Measurements from ENCODE around the gene DOCK11. TPM values are rescaled to one million over a fixed set of nuclear protein-coding genes. Genes with fewer than 3 reads are reported as not detected.

Gene DOCK11
- total and polyA plus RNA-seq, 9 of the 15 experiments (the other 6 are each of a cell fraction or from before 2014, with no cell fraction given): 41.8 to 77.8 (median 50.9) TPM

- TF ChIP-seq SNIP1 (IDR thresholded peaks at IDR 0.05; ENCODE audit: low read depth) (no peak), ELK1 (CRISPR knock-in tag; IDR thresholded peaks at IDR 0.05) (no peak), ZNF507 (tag; conservative IDR thresholded peaks at IDR 0.05) (no peak), NFATC3 (IDR thresholded peaks at IDR 0.05) (no peak), ADNP (tag; IDR thresholded peaks at IDR 0.05) (no peak), RREB1 (CRISPR knock-in tag; IDR thresholded peaks at IDR 0.05) (no peak), GATA2 (CRISPR knock-in tag; IDR thresholded peaks at IDR 0.05) (no peak), KLF13 (tag; IDR thresholded peaks at IDR 0.05; ENCODE audit: borderline replicate concordance, low read depth) (no peak), ILF3 (IDR thresholded peaks at IDR 0.05; ENCODE audit: borderline replicate concordance) (no peak), GABPB1 (CRISPR knock-in tag; IDR thresholded peaks at IDR 0.05) (no peak), MEF2A (IDR thresholded peaks at IDR 0.05; ENCODE audit: control insufficient read depth, low read depth, low read length) (no peak), HSF4 (CRISPR knock-in tag; IDR thresholded peaks at IDR 0.05; ENCODE audit: borderline replicate concordance) (no peak), ZNF24 (IDR thresholded peaks at IDR 0.05) (no peak)
- TF ChIP-seq, protein P1, sequence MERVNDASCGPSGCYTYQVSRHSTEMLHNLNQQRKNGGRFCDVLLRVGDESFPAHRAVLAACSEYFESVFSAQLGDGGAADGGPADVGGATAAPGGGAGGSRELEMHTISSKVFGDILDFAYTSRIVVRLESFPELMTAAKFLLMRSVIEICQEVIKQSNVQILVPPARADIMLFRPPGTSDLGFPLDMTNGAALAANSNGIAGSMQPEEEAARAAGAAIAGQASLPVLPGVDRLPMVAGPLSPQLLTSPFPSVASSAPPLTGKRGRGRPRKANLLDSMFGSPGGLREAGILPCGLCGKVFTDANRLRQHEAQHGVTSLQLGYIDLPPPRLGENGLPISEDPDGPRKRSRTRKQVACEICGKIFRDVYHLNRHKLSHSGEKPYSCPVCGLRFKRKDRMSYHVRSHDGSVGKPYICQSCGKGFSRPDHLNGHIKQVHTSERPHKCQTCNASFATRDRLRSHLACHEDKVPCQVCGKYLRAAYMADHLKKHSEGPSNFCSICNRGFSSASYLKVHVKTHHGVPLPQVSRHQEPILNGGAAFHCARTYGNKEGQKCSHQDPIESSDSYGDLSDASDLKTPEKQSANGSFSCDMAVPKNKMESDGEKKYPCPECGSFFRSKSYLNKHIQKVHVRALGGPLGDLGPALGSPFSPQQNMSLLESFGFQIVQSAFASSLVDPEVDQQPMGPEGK (CRISPR knock-in tag; IDR thresholded peaks at IDR 0.05; ENCODE audit: borderline replicate concordance): no peak
- H3K27me3 ChIP-seq (ENCODE audit: control insufficient read depth in 2 of 2, insufficient read depth in 2 of 2, low read length in 2 of 2): no peaks in the 10 kb centered on the region
- no TSS peak for BruUV-seq (replicated peaks)
- H4K20me1 ChIP-seq (replicated peaks; ENCODE audit: control insufficient read depth, insufficient read depth, low read length): no peaks in the 10 kb centered on the region
- H3K9ac ChIP-seq (ENCODE audit: insufficient read depth in 1 of 2, low read depth in 2 of 2, low read length in 2 of 2): no peak overlapping the region
- intact Hi-C loops (cut with micrococcal nuclease) (no loop called here), in situ Hi-C loops (cut with MboI) (no loop called here)
- H3K4me1 ChIP-seq (replicated peaks in 1 of 2; ENCODE audit: control insufficient read depth in 2 of 2, insufficient read depth in 2 of 2, low read length in 2 of 2): no peaks in the 10 kb centered on the region
- no peak overlapping the region for H2AFZ ChIP-seq (ENCODE audit: low read depth, low read length)
- ATAC-seq (no peak), DNase-seq (ENCODE audit: extremely low read depth in 1 of 4, low spot score in 3 of 4) (no peak), FAIRE-seq (no peak)
- H3K79me2 ChIP-seq (ENCODE audit: control insufficient read depth, insufficient read depth, low read length): no peaks in the 10 kb centered on the region
- H3K4me3 ChIP-seq: no peak overlapping the region
- no peak overlapping the region for H3K27ac ChIP-seq (ENCODE audit: extremely low read depth, low read depth, low read length)
- H3K9me3 ChIP-seq (replicated peaks; ENCODE audit: control insufficient read depth, insufficient read depth, low read depth, low read length): no peaks in the 10 kb centered on the region
- no peaks in the 10 kb centered on the region for H3K9me1 ChIP-seq (ENCODE audit: control insufficient read depth, insufficient read depth, low read length)
- ChIA-PET POLR2A (no interaction called here), CTCF (ENCODE audit: low intra/inter-chr PET ratio) (no interaction called here)
- WGBS (ENCODE audit: insufficient coverage, low coverage, missing lambda C conversion rate): 59% methylated on average over 3 of the region's 3 CpGs
- H3K4me2 ChIP-seq (ENCODE audit: insufficient read depth, low read length): no peak overlapping the region
- peaks cover 83% of the 10 kb centered on the region; the same call in 2 of the 3 replicates for H3K36me3 ChIP-seq (ENCODE audit: control insufficient read depth, insufficient read depth, low read length)
Observed at GRCh38 chrX:118593407-118593806, 97.8 kb downstream of the DOCK11 start.
